HCT116 (cell line): Measurements from ENCODE around the gene RXRA. TPM values are rescaled to one million over a fixed set of nuclear protein-coding genes. Genes with fewer than 3 reads are reported as not detected.

Experiments
- ATAC-seq: fragments of 200-7000 bp; cut with Tn5 transposase; 2 replicates; pipeline ENCODE4 v1.9.1; 2020; ENCODE audit warnings: mild to moderate bottlenecking, moderate library complexity
- BruUV-seq: library from RNA; stranded (reverse); fragments of 400-500 nt; replicated peaks from 2 replicates; lab custom pipeline; 2021; lab: Mats Ljungman, UMichigan
- CTCF ChIA-PET: fragments of 300-600 bp; sonication (Branson Sonifier 250); formaldehyde crosslinking; loops from one replicate; lab custom pipeline; 2021; ENCODE audit warnings: antibody characterized with exemption; lab: Charles Lee
- POLR2A ChIA-PET: fragments of 300-600, 350-600 bp; sonication (Branson Sonifier 250); formaldehyde crosslinking; loops from one replicate; lab custom pipeline; 2021; ENCODE audit warnings: antibody characterized with exemption; lab: Charles Lee
- RAD21 ChIA-PET, 2 experiments: fragments of 300-600 bp; sonication (Branson Sonifier 250); formaldehyde crosslinking; loops; one replicate each; lab custom pipeline; 2023; ENCODE audit warnings: low total read pairs in 2 of 2; ENCODE audit not compliant: uncharacterized antibody in 2 of 2, unreplicated experiment in 2 of 2, low non-redundant PET in 1 of 2; lab: Charles Lee
- DNase-seq: peaks from one replicate; pipeline ENCODE4 v3.0.0-alpha.2; 2010; ENCODE audit warnings: low read depth, low spot score
- H2AFZ ChIP-seq: fragments of 200-600 bp; shearing (Covaris generic), sonication (generic); 2 replicates; pipeline ENCODE4 v1.6.1; 2017; ENCODE audit warnings: low read depth, mixed run types, mixed read lengths, antibody characterized with exemption, low read length; ENCODE audit not compliant: poor library complexity, severe bottlenecking
- H3K27ac ChIP-seq: 2 replicates; pipeline ENCODE4 v1.5.1; 2012; ENCODE audit warnings: low read depth, low read length
- H3K27me3 ChIP-seq: fragments of 200-600 bp; sonication (generic); 2 replicates; pipeline ENCODE4 v1.6.1; 2016; ENCODE audit warnings: mixed run types, low read length, mixed read lengths; ENCODE audit not compliant: insufficient read depth
- H3K36me3 ChIP-seq, 2 experiments: fragments of 200-500 bp in 1 of 2; fragments of 200-600 bp in 1 of 2; sonication (Bioruptor generic) in 1 of 2; sonication (generic) in 1 of 2; 2 replicates each; pipeline versions ENCODE4 v1.5.1 to v1.6.1; 2014 to 2016; ENCODE audit warnings: low read length in 2 of 2, inconsistent platforms in 1 of 2, mixed read lengths in 1 of 2, mixed run types in 1 of 2; ENCODE audit not compliant: insufficient read depth in 2 of 2, control insufficient read depth in 1 of 2
- H3K4me1 ChIP-seq, 2 experiments: fragments of 200-600 bp in 1 of 2; sonication (generic) in 1 of 2; 2 replicates each; pipeline versions ENCODE4 v1.5.1 to v1.6.1; 2012 to 2017; ENCODE audit warnings: low read length in 2 of 2, inconsistent platforms in 1 of 2, mild to moderate bottlenecking in 1 of 2, mixed read lengths in 1 of 2, mixed run types in 1 of 2, moderate library complexity in 1 of 2; ENCODE audit not compliant: insufficient read depth in 2 of 2, control insufficient read depth in 1 of 2
- H3K4me2 ChIP-seq: fragments of 200-600 bp; sonication (generic); 2 replicates; pipeline ENCODE4 v1.6.1; 2017; ENCODE audit warnings: mixed run types, low read length, mixed read lengths
- H3K4me3 ChIP-seq, 2 experiments: fragments of 200-600 bp in 1 of 2; sonication (generic) in 1 of 2; replicated peaks in 1 of 2; 2 replicates each; pipeline ENCODE4 v1.5.1; 2011 to 2016; ENCODE audit warnings: low read length in 2 of 2, control low read depth in 1 of 2, low read depth in 1 of 2, mild to moderate bottlenecking in 1 of 2, mixed read lengths in 1 of 2, mixed run types in 1 of 2
- H3K79me2 ChIP-seq: fragments of 200-600 bp; sonication (generic); 2 replicates; pipeline ENCODE4 v1.6.1; 2017; ENCODE audit warnings: mild to moderate bottlenecking, mixed run types, low read length, moderate library complexity, mixed read lengths; ENCODE audit not compliant: insufficient read depth
- H3K9ac ChIP-seq: fragments of 200-600 bp; sonication (generic); 2 replicates; pipeline ENCODE4 v1.6.1; 2016; ENCODE audit warnings: low read length, mixed read lengths
- H3K9me2 ChIP-seq: fragments of 200-600 bp; sonication (generic), shearing (Covaris generic); 2 replicates; pipeline ENCODE4 v1.6.1; 2017; ENCODE audit warnings: mixed run types, mild to moderate bottlenecking, moderate library complexity; ENCODE audit not compliant: insufficient read depth
- H3K9me3 ChIP-seq, 2 experiments: fragments of 200-500 bp in 1 of 2; fragments of 200-600 bp in 1 of 2; sonication (Bioruptor generic) in 1 of 2; sonication (generic) in 1 of 2; 2 replicates each; pipeline ENCODE4 v1.6.1; 2014 to 2017; ENCODE audit warnings: low read length in 2 of 2, mixed read lengths in 2 of 2, inconsistent platforms in 1 of 2, low read depth in 1 of 2, mild to moderate bottlenecking in 1 of 2, mixed run types in 1 of 2, moderate library complexity in 1 of 2; ENCODE audit not compliant: control insufficient read depth in 1 of 2, insufficient read depth in 1 of 2
- H4K20me1 ChIP-seq: fragments of 200-600 bp; sonication (generic), shearing (Covaris generic); 2 replicates; pipeline ENCODE4 v1.6.1; 2017; ENCODE audit warnings: mixed run types, mild to moderate bottlenecking, moderate library complexity; ENCODE audit not compliant: insufficient read depth
- ATF3 ChIP-seq: IDR thresholded peaks from 2 replicates; pipeline ENCODE4 v1.6.1; 2012
- CBX3 ChIP-seq: IDR thresholded peaks from 2 replicates; pipeline ENCODE4 v1.6.1; 2012; ENCODE audit warnings: low read depth
- CEBPB ChIP-seq: IDR thresholded peaks from 2 replicates; pipeline ENCODE4 v1.6.1; 2012; ENCODE audit warnings: low read depth
- EGR1 ChIP-seq: IDR thresholded peaks from 2 replicates; pipeline ENCODE4 v1.6.1; 2012; ENCODE audit warnings: low read depth
- EZH2phosphoT487 ChIP-seq: fragments of 200-600 bp; IDR thresholded peaks from 2 replicates; pipeline ENCODE4 v1.6.1; 2018; ENCODE audit warnings: antibody characterized with exemption, borderline replicate concordance
- FOSL1 ChIP-seq: IDR thresholded peaks from 2 replicates; pipeline ENCODE4 v1.6.1; 2012; ENCODE audit warnings: low read depth
- MAX ChIP-seq: IDR thresholded peaks from 2 replicates; pipeline ENCODE4 v1.6.1; 2012
- POLR2A ChIP-seq: IDR thresholded peaks from 2 replicates; pipeline ENCODE4 v1.7.0; 2011; ENCODE audit warnings: borderline replicate concordance; ENCODE audit not compliant: insufficient read depth, insufficient read length; ENCODE audit errors: extremely low read depth
- POLR2AphosphoS5 ChIP-seq: IDR thresholded peaks from 2 replicates; pipeline ENCODE4 v1.6.1; 2011; ENCODE audit warnings: mild to moderate bottlenecking, low read depth, low read length, moderate library complexity
- SIN3A ChIP-seq: IDR thresholded peaks from 2 replicates; pipeline ENCODE4 v1.6.1; 2012; ENCODE audit warnings: low read depth
- SP1 ChIP-seq: IDR thresholded peaks from 2 replicates; pipeline ENCODE4 v1.6.1; 2012; ENCODE audit warnings: low read depth
- YY1 ChIP-seq: IDR thresholded peaks from 2 replicates; pipeline ENCODE4 v1.6.1; 2011; ENCODE audit warnings: low read length, low read depth, moderate library complexity, mild to moderate bottlenecking; ENCODE audit not compliant: insufficient replicate concordance; ENCODE audit errors: extremely low read depth
- ZBTB33 ChIP-seq: IDR thresholded peaks from 2 replicates; pipeline ENCODE4 v1.6.1; 2011; ENCODE audit warnings: mild to moderate bottlenecking, low read length, moderate library complexity; ENCODE audit not compliant: insufficient replicate concordance; ENCODE audit errors: extremely low read depth
- ZFX ChIP-seq: fragments of 450-650 bp; IDR thresholded peaks from 2 replicates; pipeline ENCODE4 v1.6.1; 2017
- intact Hi-C: fragments of 100-400 bp; cut with micrococcal nuclease; formaldehyde crosslinking; loops from 2 replicates; pipeline ENCODE4 v1.10.0; 2022
- total RNA-seq: library from RNA; stranded (reverse); gene quantifications from one replicate; pipeline ENCODE4 v1.2.1, GENCODE V29; 2021; ENCODE audit not compliant: unreplicated experiment

RXRA gene
- total RNA-seq, 1 experiment from 2014 or later: 43.9 TPM

GRCh38 chr9:134299068-134299467, 27.2 kb upstream of the RXRA start:
- Histone ChIP-seq H3K9ac (no peak overlapping the region), H4K20me1 (no peaks in the 10 kb centered on the region), H3K27me3 (no peaks in the 10 kb centered on the region), H3K79me2 (no peaks in the 10 kb centered on the region), H3K4me2 (no peak overlapping the region), H3K9me2 (no peaks in the 10 kb centered on the region), H3K9me3 (no peaks in the 10 kb centered on the region), H3K36me3 (no peaks in the 10 kb centered on the region), H3K4me1 (no peaks in the 10 kb centered on the region), H3K4me3 (no peak overlapping the region), H2AFZ (no peak overlapping the region), H3K27ac (no peak overlapping the region)
- POLR2A ChIA-PET: no interaction called here
- no peak for ATAC-seq
- CTCF ChIA-PET: no interaction called here
- RAD21 ChIA-PET: interaction anchor here in 1 of 2 experiments (0.6 kb wide), 1 partner anchor 181 kb away, joined by 4 read pairs; no protein-coding TSS in a partner anchor
- BruUV-seq: no TSS peak
- no peak for TF ChIP-seq CEBPB
- no peak for TF ChIP-seq ATF3
- TF ChIP-seq YY1: no peak
- TF ChIP-seq ZBTB33: no peak
- no peak for TF ChIP-seq CBX3
- TF ChIP-seq ZFX: no peak
- no peak for TF ChIP-seq POLR2AphosphoS5
- TF ChIP-seq EZH2phosphoT487: no peak
- no peak for TF ChIP-seq EGR1
- no peak for TF ChIP-seq SP1
- no peak for TF ChIP-seq SIN3A
- TF ChIP-seq POLR2A: no peak
- no peak for TF ChIP-seq FOSL1
- TF ChIP-seq MAX: no peak
- intact Hi-C loops: no loop called here
- no peak for DNase-seq
